ENCODE data around the gene PRDM16.

GRCh38 chr1:3117879-3118278, 48.9 kb downstream of the PRDM16 start:
- no peak for TF ChIP-seq ZNF560 (tag by site-specific recombination; IDR thresholded peaks at IDR 0.05; ENCODE audit: borderline replicate concordance)
- no peak for TF ChIP-seq REST (tag by site-specific recombination; IDR thresholded peaks at IDR 0.05)
- TF ChIP-seq TCF7L2 (IDR thresholded peaks at IDR 0.05; ENCODE audit: borderline replicate concordance, low read depth, low read length): no peak
- no peak for TF ChIP-seq ATF2 (tag by site-specific recombination; IDR thresholded peaks at IDR 0.05; ENCODE audit: low read depth)
- TF ChIP-seq CTCF (tag by site-specific recombination; IDR thresholded peaks at IDR 0.05): no peak
- no peak for TF ChIP-seq ZNF518A (tag by site-specific recombination; conservative IDR thresholded peaks at IDR 0.05; ENCODE audit: low read depth)
- no peak for TF ChIP-seq ZNF623 (tag by site-specific recombination; IDR thresholded peaks at IDR 0.05)
- TF ChIP-seq ZNF335 (tag by site-specific recombination; conservative IDR thresholded peaks at IDR 0.05): no peak
- TF ChIP-seq ZBTB26 (tag by site-specific recombination; optimal IDR thresholded peaks at IDR 0.05): no peak
- no peak for TF ChIP-seq ZNF776 (tag by site-specific recombination; IDR thresholded peaks at IDR 0.05; ENCODE audit: borderline replicate concordance)
- no peak for TF ChIP-seq PBX3 (CRISPR knock-in tag; IDR thresholded peaks at IDR 0.05)
- TF ChIP-seq ZNF324 (tag by site-specific recombination; IDR thresholded peaks at IDR 0.05): no peak
- TF ChIP-seq ZNF513 (tag by site-specific recombination; IDR thresholded peaks at IDR 0.05): no peak
